CD4-positive, CD25-positive, alpha-beta regulatory T cell (primary cell): ENCODE results near the gene ANKRD22. TPM values are rescaled to one million over a fixed set of nuclear protein-coding genes. Genes with fewer than 3 reads are reported as not detected.
"Not testable (repeated sequence)": the region's sequence is repeated elsewhere in the genome, so short reads cannot be mapped to it uniquely, and the experiment has no call there.

Experiments used
- ATAC-seq, 2 donors: fragments of 150-1000 bp; cut with Tn5 transposase; one replicate each; pipeline ENCODE4 v1.10.0; 2021; ENCODE audit warnings: low read depth in 2 of 2, moderate number of reproducible peaks in 2 of 2, moderate library complexity in 1 of 2
- DNase-seq, 3 donors: peaks; one replicate each; pipeline versions ENCODE4 v3.0.0 to v3.0.0-alpha.2; 2012 to 2022; ENCODE audit warnings: mixed read lengths in 1 of 3
- H3K27ac ChIP-seq: one replicate; pipeline ENCODE4 v1.7.0; 2013; ENCODE audit warnings: mild to moderate bottlenecking, low read length; ENCODE audit not compliant: insufficient read depth, poor library complexity, severe bottlenecking
- H3K27me3 ChIP-seq: one replicate; pipeline ENCODE4 v1.7.0; 2013; ENCODE audit warnings: low read length; ENCODE audit not compliant: control insufficient read depth, insufficient read depth
- H3K36me3 ChIP-seq: one replicate; pipeline ENCODE4 v1.7.0; 2013; ENCODE audit warnings: mild to moderate bottlenecking, low read length, moderate library complexity; ENCODE audit not compliant: control insufficient read depth, insufficient read depth
- H3K4me1 ChIP-seq: 2 replicates; pipeline ENCODE4 v1.7.0; 2013; ENCODE audit warnings: mild to moderate bottlenecking, low read length; ENCODE audit not compliant: insufficient read depth, control insufficient read depth, poor library complexity, severe bottlenecking
- H3K4me3 ChIP-seq: one replicate; pipeline ENCODE4 v1.7.0; 2013; ENCODE audit warnings: low read depth, mild to moderate bottlenecking, low read length, moderate library complexity
- H3K9me3 ChIP-seq, 2 experiments: 1 replicate in 1 of 2; 2 replicates in 1 of 2; pipeline ENCODE4 v1.7.0; 2013; ENCODE audit warnings: low read length in 2 of 2, mild to moderate bottlenecking in 1 of 2, moderate library complexity in 1 of 2; ENCODE audit not compliant: control insufficient read depth in 2 of 2
- H3K27ac Mint-ChIP-seq, 3 donors: one replicate each; pipeline ENCODE4 v1.8.0; 2020 to 2022; ENCODE audit warnings: mild to moderate bottlenecking in 3 of 3, mixed read lengths in 3 of 3, moderate library complexity in 2 of 3
- H3K27me3 Mint-ChIP-seq: one replicate; pipeline ENCODE4 v1.8.0; 2022; ENCODE audit warnings: mild to moderate bottlenecking, mixed read lengths
- H3K36me3 Mint-ChIP-seq: one replicate; pipeline ENCODE4 v1.8.0; 2020; ENCODE audit warnings: mixed read lengths
- H3K4me1 Mint-ChIP-seq, 4 donors: one replicate each; pipeline ENCODE4 v1.8.0; 2020 to 2022; ENCODE audit warnings: mixed read lengths in 4 of 4, mild to moderate bottlenecking in 1 of 4
- H3K4me3 Mint-ChIP-seq, 4 donors: one replicate each; pipeline ENCODE4 v1.8.0; 2020 to 2022; ENCODE audit warnings: mild to moderate bottlenecking in 4 of 4, mixed read lengths in 4 of 4, moderate library complexity in 3 of 4
- H3K9me3 Mint-ChIP-seq, 7 donors: one replicate each; pipeline ENCODE4 v1.8.0; 2020 to 2022; ENCODE audit warnings: mixed read lengths in 7 of 7, mild to moderate bottlenecking in 3 of 7, moderate library complexity in 2 of 7
- polyA plus RNA-seq, 4 donors: library from polyadenylated mRNA; unstranded; fragments of 300-500 nt; fragmentation: Illumina TruSeq; gene quantifications; one replicate each; pipeline ENCODE4 v1.2.3, GENCODE V29; 2021
- total RNA-seq: library from RNA; stranded (reverse); gene quantifications from one replicate; pipeline ENCODE4 v1.2.3, GENCODE V29; 2022

ANKRD22 gene
- total and polyA plus RNA-seq, 5 donors from 2014 or later: 0.10 to 0.20 (median 0.18) TPM; not detected in 1

GRCh38 chr10:88882646-88883447 is 31.2 kb upstream of the ANKRD22 start:
- Mint-ChIP-seq H3K27ac (peak overlapping the region; percentile 74 to 99 (median 98)), H3K4me1 (peaks cover 36 to 88% (median 68%) of the 10 kb centered on the region in 4 donors), H3K4me3 (peak overlapping the region; percentile 97 to 100 (median 99))
- H3K36me3 ChIP-seq, H3K9me3 Mint-ChIP-seq, H3K9me3 ChIP-seq, ATAC-seq, H3K36me3 Mint-ChIP-seq, H3K27me3 ChIP-seq, H3K27me3 Mint-ChIP-seq: not testable (repeated sequence)
- peak overlapping the region; percentile 88 for H3K27ac ChIP-seq
- DNase-seq: peak in 1 of 3 donors; percentile 36
- H3K4me3 ChIP-seq: peak overlapping the region; percentile 96
- peaks cover 73% of the 10 kb centered on the region for H3K4me1 ChIP-seq

- no peaks in the 10 kb centered on the region for H3K9me3 ChIP-seq
- H3K9me3 Mint-ChIP-seq: no peaks in the 10 kb centered on the region
- H3K36me3 Mint-ChIP-seq: no peaks in the 10 kb centered on the region
- H3K4me3 Mint-ChIP-seq: peak overlapping the region; percentile 97 to 100 (median 99)
- peak overlapping the region; percentile 17 to 99 (median 98) for H3K27ac Mint-ChIP-seq
- no peaks in the 10 kb centered on the region for H3K27me3 ChIP-seq
- ATAC-seq: no peak
- DNase-seq: no peak
- H3K4me3 ChIP-seq: peak overlapping the region; percentile 96
- peak overlapping the region; percentile 88 for H3K27ac ChIP-seq
- peaks cover 34 to 82% (median 64%) of the 10 kb centered on the region in 4 donors for H3K4me1 Mint-ChIP-seq
- peaks cover 5% of the 10 kb centered on the region for H3K27me3 Mint-ChIP-seq
- H3K4me1 ChIP-seq: peaks cover 65% of the 10 kb centered on the region
- no peaks in the 10 kb centered on the region for H3K36me3 ChIP-seq
These were observed 30.4 kb upstream of the ANKRD22 start for GRCh38 chr10:88881922-88882645.

- Mint-ChIP-seq H3K27me3 (peaks cover 5% of the 10 kb centered on the region), H3K4me1 (peaks cover 34 to 77% (median 59%) of the 10 kb centered on the region in 4 donors), H3K9me3 (no peaks in the 10 kb centered on the region), H3K36me3 (no peaks in the 10 kb centered on the region), H3K4me3 (peak overlapping the region; percentile 97 to 100 (median 99)), H3K27ac (peak overlapping the region; percentile 97 to 99 (median 98))
- Histone ChIP-seq H3K36me3 (no peaks in the 10 kb centered on the region), H3K4me3 (peak overlapping the region; percentile 96), H3K27me3 (no peaks in the 10 kb centered on the region), H3K9me3 (no peaks in the 10 kb centered on the region), H3K4me1 (peaks cover 57% of the 10 kb centered on the region), H3K27ac (peak overlapping the region; percentile 88)
- no peak for ATAC-seq
- DNase-seq: peak in 1 of 3 donors; percentile 77
These were observed 29.7 kb upstream of the ANKRD22 start for GRCh38 chr10:88881320-88881719.

- Histone ChIP-seq H3K27ac (peak overlapping the region; percentile 88), H3K9me3 (no peaks in the 10 kb centered on the region), H3K36me3 (no peaks in the 10 kb centered on the region), H3K27me3 (no peaks in the 10 kb centered on the region), H3K4me1 (peaks cover 49% of the 10 kb centered on the region), H3K4me3 (peak overlapping the region; percentile 96)
- H3K4me1 Mint-ChIP-seq: peaks cover 30 to 68% (median 52%) of the 10 kb centered on the region in 4 donors
- DNase-seq (peak; percentile 55 to 91 (median 80)), ATAC-seq (peak; percentile 67 to 69)
- peak overlapping the region; percentile 97 to 99 (median 98) for H3K27ac Mint-ChIP-seq
- H3K36me3 Mint-ChIP-seq: no peaks in the 10 kb centered on the region
- peaks cover 5% of the 10 kb centered on the region for H3K27me3 Mint-ChIP-seq
- peak overlapping the region; percentile 97 to 100 (median 99) for H3K4me3 Mint-ChIP-seq
- H3K9me3 Mint-ChIP-seq: no peaks in the 10 kb centered on the region
These were observed 28.8 kb upstream of the ANKRD22 start for GRCh38 chr10:88880282-88881076.

GRCh38 chr10:88879534-88880281 is 28.1 kb upstream of the ANKRD22 start, which contains the start of gene STAMBPL1:
Gene STAMBPL1 (plus strand): TSS chr10:88880245. CDS start chr10:88901709, 21,464 bp downstream.
- H3K36me3 Mint-ChIP-seq: no peaks in the 10 kb centered on the region
- H3K4me3 Mint-ChIP-seq: peak within 1 kb of the TSS; percentile 97 to 100 (median 99)
- Histone ChIP-seq H3K36me3 (no peaks in the 10 kb centered on the region), H3K27me3 (no peaks in the 10 kb centered on the region), H3K27ac (peak within 1 kb of the TSS; percentile 88), H3K4me1 (peaks cover 42% of the 10 kb centered on the region), H3K9me3 (no peaks in the 10 kb centered on the region), H3K4me3 (peak within 1 kb of the TSS; percentile 96)
- H3K9me3 Mint-ChIP-seq: no peaks in the 10 kb centered on the region
- H3K4me1 Mint-ChIP-seq: peaks cover 23 to 61% (median 45%) of the 10 kb centered on the region in 4 donors
- ATAC-seq: peak; percentile 70 to 77
- H3K27ac Mint-ChIP-seq: peak within 1 kb of the TSS; percentile 97 to 99 (median 98)
- H3K27me3 Mint-ChIP-seq: peaks cover 9% of the 10 kb centered on the region
- DNase-seq: peak; percentile 60 to 90 (median 76)

GRCh38 chr10:88877298-88877697 is 25.7 kb upstream of the ANKRD22 start:
- Mint-ChIP-seq H3K27me3 (peaks cover 9% of the 10 kb centered on the region), H3K36me3 (no peaks in the 10 kb centered on the region), H3K9me3 (peaks cover 0 to 2% (median 0%) of the 10 kb centered on the region in 7 donors), H3K4me1 (peaks cover 17 to 37% (median 26%) of the 10 kb centered on the region in 4 donors), H3K4me3 (peak overlapping the region in 2 of 4 donors; percentile 83 to 86), H3K27ac (no peak overlapping the region)
- no peaks in the 10 kb centered on the region for H3K36me3 ChIP-seq
- no peak for DNase-seq
- H3K9me3 ChIP-seq: no peaks in the 10 kb centered on the region
- peaks cover 22% of the 10 kb centered on the region for H3K4me1 ChIP-seq
- ATAC-seq: no peak
- H3K4me3 ChIP-seq: no peak overlapping the region
- H3K27me3 ChIP-seq: no peaks in the 10 kb centered on the region
- H3K27ac ChIP-seq: no peak overlapping the region
